H9 (cell line): ENCODE results near the gene UBASH3A. TPM values are rescaled to one million over a fixed set of nuclear protein-coding genes. Genes with fewer than 3 reads are reported as not detected.

ENCODE experiments used
- DNase-seq: peaks from one replicate; pipeline ENCODE4 v3.0.0-alpha.2; 2017
- H2AFZ ChIP-seq: one replicate; pipeline ENCODE4 v1.6.1; 2013; ENCODE audit warnings: mild to moderate bottlenecking, low read length, control low read depth, moderate library complexity
- H2AK5ac ChIP-seq: 2 replicates; pipeline ENCODE4 v1.6.1; 2013; ENCODE audit warnings: low read length, control low read depth, mixed read lengths; ENCODE audit not compliant: insufficient read length
- H2BK120ac ChIP-seq: one replicate; pipeline ENCODE4 v1.6.1; 2013; ENCODE audit warnings: low read depth, mild to moderate bottlenecking, low read length, control low read depth, inconsistent platforms; ENCODE audit not compliant: poor library complexity, severe bottlenecking
- H2BK12ac ChIP-seq: 2 replicates; pipeline ENCODE4 v1.6.1; 2013; ENCODE audit warnings: low read length, control low read depth, mixed read lengths, low read depth; ENCODE audit not compliant: insufficient read length
- H2BK15ac ChIP-seq: 2 replicates; pipeline ENCODE4 v1.6.1; 2013; ENCODE audit warnings: low read depth, low read length, control low read depth
- H2BK20ac ChIP-seq: one replicate; pipeline ENCODE4 v1.6.1; 2013; ENCODE audit warnings: low read depth, mild to moderate bottlenecking, low read length, control low read depth, inconsistent platforms; ENCODE audit not compliant: poor library complexity, severe bottlenecking
- H2BK5ac ChIP-seq: 2 replicates; pipeline ENCODE4 v1.6.1; 2013; ENCODE audit warnings: low read length, control low read depth, mixed read lengths; ENCODE audit not compliant: insufficient read length
- H3K14ac ChIP-seq: 2 replicates; pipeline ENCODE4 v1.6.1; 2013; ENCODE audit warnings: low read length, control low read depth; ENCODE audit not compliant: insufficient read depth
- H3K18ac ChIP-seq: 2 replicates; pipeline ENCODE4 v1.6.1; 2013; ENCODE audit warnings: low read depth, mild to moderate bottlenecking, mixed read lengths, low read length, control low read depth; ENCODE audit not compliant: insufficient read length
- H3K23ac ChIP-seq: 2 replicates; pipeline ENCODE4 v1.6.1; 2013; ENCODE audit warnings: low read length, control low read depth, mixed read lengths, low read depth; ENCODE audit not compliant: insufficient read length
- H3K23me2 ChIP-seq: 2 replicates; pipeline ENCODE4 v1.6.1; 2013; ENCODE audit warnings: low read depth, mild to moderate bottlenecking, mixed read lengths, low read length, control low read depth; ENCODE audit not compliant: insufficient read length, poor library complexity, severe bottlenecking
- H3K27ac ChIP-seq: 2 replicates; pipeline ENCODE4 v1.5.1; 2013; ENCODE audit warnings: low read length, control low read depth, mixed read lengths, low read depth; ENCODE audit not compliant: insufficient read length
- H3K27me3 ChIP-seq: 2 replicates; pipeline ENCODE4 v1.6.1; 2013; ENCODE audit warnings: low read length, control low read depth, inconsistent platforms; ENCODE audit not compliant: insufficient read depth
- H3K4ac ChIP-seq: 2 replicates; pipeline ENCODE4 v1.6.1; 2013; ENCODE audit warnings: low read depth, mild to moderate bottlenecking, control low read depth, inconsistent platforms, low read length, moderate library complexity
- H3K4me1 ChIP-seq: 2 replicates; pipeline ENCODE4 v1.6.1; 2013; ENCODE audit warnings: low read length, control low read depth, inconsistent platforms; ENCODE audit not compliant: insufficient read depth
- H3K4me2 ChIP-seq: 2 replicates; pipeline ENCODE4 v1.6.1; 2013; ENCODE audit warnings: low read length, control low read depth, mixed read lengths; ENCODE audit not compliant: insufficient read length, insufficient read depth
- H3K56ac ChIP-seq: 2 replicates; pipeline ENCODE4 v1.6.1; 2013; ENCODE audit warnings: low read depth, mild to moderate bottlenecking, mixed read lengths, low read length, control low read depth; ENCODE audit not compliant: insufficient read length
- H3K79me1 ChIP-seq: 2 replicates; pipeline ENCODE4 v1.6.1; 2013; ENCODE audit warnings: low read depth, mild to moderate bottlenecking, moderate library complexity, low read length, control low read depth, inconsistent platforms; ENCODE audit not compliant: insufficient read depth, poor library complexity, severe bottlenecking
- H3K79me2 ChIP-seq: 2 replicates; pipeline ENCODE4 v1.6.1; 2013; ENCODE audit warnings: low read length, control low read depth, inconsistent platforms; ENCODE audit not compliant: insufficient read depth
- H3K9ac ChIP-seq: 2 replicates; pipeline ENCODE4 v1.6.1; 2013; ENCODE audit warnings: low read length, control low read depth, mixed read lengths; ENCODE audit not compliant: insufficient read length; ENCODE audit errors: extremely low read depth
- H3K9me3 ChIP-seq: one replicate; pipeline ENCODE4 v1.6.1; 2013; ENCODE audit warnings: low read depth, low read length, inconsistent platforms; ENCODE audit not compliant: control insufficient read depth
- H3T11ph ChIP-seq: one replicate; pipeline ENCODE4 v1.6.1; 2013; ENCODE audit warnings: mild to moderate bottlenecking, low read length, control low read depth, inconsistent platforms
- H4K20me1 ChIP-seq: one replicate; pipeline ENCODE4 v1.6.1; 2013; ENCODE audit not compliant: control insufficient read depth, insufficient read length, insufficient read depth
- H4K5ac ChIP-seq: 2 replicates; pipeline ENCODE4 v1.6.1; 2013; ENCODE audit warnings: low read depth, mild to moderate bottlenecking, mixed read lengths, low read length, control low read depth; ENCODE audit not compliant: insufficient read length
- H4K8ac ChIP-seq: replicated peaks from 2 replicates; pipeline ENCODE4 v1.6.1; 2013; ENCODE audit warnings: low read length, control low read depth, mixed read lengths, low read depth; ENCODE audit not compliant: insufficient read length
- H4K91ac ChIP-seq: 2 replicates; pipeline ENCODE4 v1.6.1; 2013; ENCODE audit warnings: low read depth, mild to moderate bottlenecking, moderate library complexity, mixed read lengths, low read length, control low read depth; ENCODE audit not compliant: insufficient read length
- H3K27ac Mint-ChIP-seq, 3 experiments: 2 replicates in 2 of 3; 3 replicates in 1 of 3; pipeline ENCODE4 v1.8.0; 2020 to 2021; ENCODE audit warnings: mixed read lengths in 3 of 3, mild to moderate bottlenecking in 1 of 3, moderate library complexity in 1 of 3
- H3K27me3 Mint-ChIP-seq: 2 replicates; pipeline ENCODE4 v1.8.0; 2021; ENCODE audit warnings: low read depth, mild to moderate bottlenecking, moderate library complexity, mixed read lengths
- H3K36me3 Mint-ChIP-seq, 3 experiments: 2 replicates in 2 of 3; 3 replicates in 1 of 3; pipeline ENCODE4 v1.8.0; 2020 to 2021; ENCODE audit warnings: low read depth in 3 of 3, mixed read lengths in 3 of 3; ENCODE audit not compliant: insufficient read depth in 1 of 3
- H3K4me1 Mint-ChIP-seq, 2 experiments: 2 replicates each; pipeline ENCODE4 v1.8.0; 2020; ENCODE audit warnings: mixed read lengths in 2 of 2
- H3K4me3 Mint-ChIP-seq, 2 experiments: 2 replicates in 1 of 2; 3 replicates in 1 of 2; pipeline ENCODE4 v1.8.0; 2020 to 2021; ENCODE audit warnings: mild to moderate bottlenecking in 2 of 2, mixed read lengths in 2 of 2, moderate library complexity in 1 of 2
- H3K9me3 Mint-ChIP-seq, 2 experiments: 2 replicates in 1 of 2; 3 replicates in 1 of 2; pipeline ENCODE4 v1.8.0; 2020; ENCODE audit warnings: mild to moderate bottlenecking in 2 of 2, mixed read lengths in 2 of 2, moderate library complexity in 1 of 2
- CTCF ChIP-seq: fragments of 200-600 bp; sonication (generic); conservative IDR thresholded peaks from 3 replicates; pipeline ENCODE4 v1.8.0; 2021; ENCODE audit warnings: antibody characterized with exemption, mild to moderate bottlenecking
- WGBS: extraction: QIAGEN DNeasy Blood & Tissue Kit; methylation state at CpG from one replicate; pipeline ENCODE4 v1.1.7; 2013; ENCODE audit warnings: missing lambda C conversion rate, low lambda C conversion rate, mixed read lengths; ENCODE audit not compliant: insufficient read length; ENCODE audit errors: extremely low coverage; 5-methylcytosine and 5-hydroxymethylcytosine counted together
- total RNA-seq: library from RNA; stranded (reverse); gene quantifications from 2 replicates; pipeline ENCODE4 v1.2.1, GENCODE V29; 2021

The UBASH3A gene
- total RNA-seq, 1 experiment from 2014 or later, result not detected

- Histone ChIP-seq H3K23me2 (no peaks in the 10 kb centered on the region), H3K79me1 (no peaks in the 10 kb centered on the region), H3K9ac (no peak overlapping the region), H4K5ac (peak overlapping the region; percentile 21), H3K4me2 (no peak overlapping the region), H3K4me1 (no peaks in the 10 kb centered on the region), H2AK5ac (no peak overlapping the region), H3K23ac (no peak overlapping the region), H2BK20ac (no peak overlapping the region), H3T11ph (no peak overlapping the region), H2BK120ac (no peak overlapping the region), H2BK15ac (no peak overlapping the region), H2BK5ac (no peak overlapping the region), H3K18ac (peak overlapping the region; percentile 13), H3K4ac (no peak overlapping the region), H3K27ac (no peak overlapping the region), H4K91ac (no peak overlapping the region), H4K8ac (no peak overlapping the region), H3K79me2 (no peaks in the 10 kb centered on the region), H3K9me3 (no peaks in the 10 kb centered on the region), H2BK12ac (no peak overlapping the region), H3K14ac (no peak overlapping the region), H3K27me3 (no peaks in the 10 kb centered on the region), H4K20me1 (peaks cover 3% of the 10 kb centered on the region), H2AFZ (no peak overlapping the region), H3K56ac (no peak overlapping the region)
- whole genome bisulfite sequencing, result 100% methylated on average over 2 of the region's 17 CpGs
- no peak for TF ChIP-seq CTCF
- H3K9me3 Mint-ChIP-seq, result peaks cover 0 to 5% of the 10 kb centered on the region in 2 experiments; a peak in 2 of 5 replicates
- peaks cover 36% of the 10 kb centered on the region for H3K27me3 Mint-ChIP-seq
- no peak overlapping the region; a peak in 1 of 5 replicates for H3K4me3 Mint-ChIP-seq
- H3K4me1 Mint-ChIP-seq, result no peaks in the 10 kb centered on the region
- H3K27ac Mint-ChIP-seq, result no peak overlapping the region; a peak in 1 of 7 replicates
- no peak for DNase-seq
- H3K36me3 Mint-ChIP-seq, result no peaks in the 10 kb centered on the region
These were observed 35.8 kb downstream of the UBASH3A start for GRCh38 chr21:42439284-42440186.
